Heart right ventricle (tissue), 16 donors: ENCODE data around the gene DHCR7. TPM values are rescaled to one million over a fixed set of nuclear protein-coding genes. Genes with fewer than 3 reads are reported as not detected.

Experiments
- ATAC-seq, 8 donors: fragments of 200-7000 bp; cut with Tn5 transposase; one replicate each; pipeline ENCODE4 v1.9.1; 2020; ENCODE audit warnings: mild to moderate bottlenecking in 8 of 8, moderate library complexity in 8 of 8, moderate number of reproducible peaks in 1 of 8
- DNase-seq, 2 donors: peaks; one replicate each; pipeline ENCODE4 v3.0.0-alpha.2; 2020
- H3K27ac ChIP-seq, 10 donors: fragments of 200-600 bp; sonication (generic) in 2 of 10; one replicate each; pipeline versions ENCODE4 v1.5.0 to v1.8.0; 2020 to 2022; ENCODE audit warnings: mild to moderate bottlenecking in 3 of 10
- H3K27me3 ChIP-seq, 7 donors: fragments of 200-600 bp; one replicate each; pipeline ENCODE4 v1.8.0; 2021 to 2022; ENCODE audit warnings: mild to moderate bottlenecking in 2 of 7
- H3K36me3 ChIP-seq, 9 donors: fragments of 200-600 bp; sonication (generic) in 1 of 9; one replicate each; pipeline versions ENCODE4 v1.5.0 to v1.8.0; 2020 to 2022; ENCODE audit warnings: mild to moderate bottlenecking in 2 of 9
- H3K4me1 ChIP-seq, 9 donors: fragments of 200-600 bp; sonication (generic) in 1 of 9; one replicate each; pipeline versions ENCODE4 v1.5.0 to v1.8.0; 2020 to 2022; ENCODE audit warnings: mild to moderate bottlenecking in 4 of 9
- H3K4me3 ChIP-seq, 10 donors: fragments of 200-600 bp; sonication (generic) in 2 of 10; one replicate each; pipeline versions ENCODE4 v1.5.0 to v1.8.0; 2020 to 2022; ENCODE audit warnings: mild to moderate bottlenecking in 7 of 10, moderate library complexity in 2 of 10
- H3K9me3 ChIP-seq, 11 donors: fragments of 200-600 bp in 10 of 11; sonication (generic) in 2 of 11; one replicate each; pipeline versions ENCODE4 v1.5.0 to v1.8.0; 2013 to 2022; ENCODE audit warnings: mild to moderate bottlenecking in 2 of 11, control low read depth in 1 of 11, moderate library complexity in 1 of 11
- WGBS, 2 donors: extraction: QIAGEN DNeasy Blood & Tissue Kit; methylation state at CpG; one replicate each; pipeline ENCODE4 v1.1.7; 2013; ENCODE audit warnings: inconsistent platforms in 1 of 2; 5-methylcytosine and 5-hydroxymethylcytosine counted together
- intact Hi-C, 10 donors: fragments of 100-400 bp; cut with DNase I; formaldehyde crosslinking; loops; one replicate each; pipeline versions ENCODE4 v1.11.1 to v1.14.2; 2022
- long read RNA-seq, 3 donors: library from polyadenylated mRNA; unstranded; transcript quantifications; one replicate each; pipeline ENCODE4 v2.0.0, GENCODE V29; 2020 to 2021
- polyA plus RNA-seq, 2 donors: library from polyadenylated mRNA; stranded (reverse); fragments of 200-250 nt; gene quantifications; one replicate each; pipeline ENCODE4 v1.2.3, GENCODE V29; 2013
- total RNA-seq, 10 donors: library from RNA; stranded (reverse); fragmentation: NEBNext Ultra II Directional in 3 of 10; extraction: Animal tissue kit (Norgen Biotek cat#: 25700) in 3 of 10; gene quantifications; one replicate each; pipeline versions ENCODE4 v1.2.1 to v1.2.4, GENCODE V29; 2021 to 2023
- TF ChIP-seq, protein P1 (sequence below), 9 donors: fragments of 200-600 bp; sonication (generic) in 2 of 9; IDR thresholded peaks; one replicate each; pipeline versions ENCODE4 v1.5.0 to v1.8.0; 2021 to 2022; ENCODE audit warnings: antibody characterized with exemption in 9 of 9, mild to moderate bottlenecking in 5 of 9, moderate library complexity in 1 of 9
- donor health status: Arrhythmogenic right ventricular cardiomyopathy.
- donor health status: ischemic (EF 13 %, LVEDD 7.1; RV severe dilation, severe dysfunction).
- donor health status: healthy with polysubstance abuse.
- donor health status: DM: no; HTN: yes; CAD: no.
- donor health status: DM: no; HTN: no; CAD: no.
- donor health status: ischemic (EF 25% LVEDD 6.9; RV normal size, moderate dysfunction).
- donor health status: ischemic (EF 25% LVEDD 5.7; RV mildly dilated, moderate dysfunction).
- donor health status: healthy.
- donor health status: DM: yes; HTN: yes; CAD: no.
- donor health status: Ischemic cardiomyopathy.
- donor health status: ischemic (EF 35%, LVEDD 5.7; RV mildly dilated, moderate dysfunction).
- donor health status: nonischemic (EF 11% LVEDD 7.7; RV severe dilation, severe dysfunction).
- donor health status: DM: yes; HTN: yes; CAD: no.
- donor health status: PGD.
- donor health status: ischemic (EF 29% LVEDD 5.4; RV normal size, mild dysfunction).
- donor health status: nonischemic (EF 23%, LVEDD 6.1; RV moderate dilation, normal function).

DHCR7 gene, protein sequence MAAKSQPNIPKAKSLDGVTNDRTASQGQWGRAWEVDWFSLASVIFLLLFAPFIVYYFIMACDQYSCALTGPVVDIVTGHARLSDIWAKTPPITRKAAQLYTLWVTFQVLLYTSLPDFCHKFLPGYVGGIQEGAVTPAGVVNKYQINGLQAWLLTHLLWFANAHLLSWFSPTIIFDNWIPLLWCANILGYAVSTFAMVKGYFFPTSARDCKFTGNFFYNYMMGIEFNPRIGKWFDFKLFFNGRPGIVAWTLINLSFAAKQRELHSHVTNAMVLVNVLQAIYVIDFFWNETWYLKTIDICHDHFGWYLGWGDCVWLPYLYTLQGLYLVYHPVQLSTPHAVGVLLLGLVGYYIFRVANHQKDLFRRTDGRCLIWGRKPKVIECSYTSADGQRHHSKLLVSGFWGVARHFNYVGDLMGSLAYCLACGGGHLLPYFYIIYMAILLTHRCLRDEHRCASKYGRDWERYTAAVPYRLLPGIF
- 10 to 100 TPM; 24.9 to 49.6 (median 31.0) TPM for total RNA-seq
- polyA plus RNA-seq, result 10 to 100 TPM; 13.5 to 16.0 TPM
- long read RNA-seq, donor 1, transcript DHCR7-201 (9 exons, 2,666 nt), result major isoform, 50 of 86 reads
- long read RNA-seq, donor 1, partial matches to known transcripts, result 31 of 86 reads
- long read RNA-seq, donor 1, other reads (novel, unspliced or antisense), result 4 of 86 reads
- long read RNA-seq, donor 2, transcript DHCR7-201 (9 exons, 2,666 nt), result major isoform, 44 of 82 reads
- long read RNA-seq, donor 2, partial matches to known transcripts, result 27 of 82 reads
- long read RNA-seq, donor 2, other reads (novel, unspliced or antisense), result 8 of 82 reads
- long read RNA-seq, donor 3, transcript DHCR7-201 (9 exons, 2,666 nt), result major isoform, 123 of 208 reads
- long read RNA-seq, donor 3, partial matches to known transcripts, result 59 of 208 reads
- long read RNA-seq, donor 3, other reads (novel, unspliced or antisense), result 22 of 208 reads

DNA sequence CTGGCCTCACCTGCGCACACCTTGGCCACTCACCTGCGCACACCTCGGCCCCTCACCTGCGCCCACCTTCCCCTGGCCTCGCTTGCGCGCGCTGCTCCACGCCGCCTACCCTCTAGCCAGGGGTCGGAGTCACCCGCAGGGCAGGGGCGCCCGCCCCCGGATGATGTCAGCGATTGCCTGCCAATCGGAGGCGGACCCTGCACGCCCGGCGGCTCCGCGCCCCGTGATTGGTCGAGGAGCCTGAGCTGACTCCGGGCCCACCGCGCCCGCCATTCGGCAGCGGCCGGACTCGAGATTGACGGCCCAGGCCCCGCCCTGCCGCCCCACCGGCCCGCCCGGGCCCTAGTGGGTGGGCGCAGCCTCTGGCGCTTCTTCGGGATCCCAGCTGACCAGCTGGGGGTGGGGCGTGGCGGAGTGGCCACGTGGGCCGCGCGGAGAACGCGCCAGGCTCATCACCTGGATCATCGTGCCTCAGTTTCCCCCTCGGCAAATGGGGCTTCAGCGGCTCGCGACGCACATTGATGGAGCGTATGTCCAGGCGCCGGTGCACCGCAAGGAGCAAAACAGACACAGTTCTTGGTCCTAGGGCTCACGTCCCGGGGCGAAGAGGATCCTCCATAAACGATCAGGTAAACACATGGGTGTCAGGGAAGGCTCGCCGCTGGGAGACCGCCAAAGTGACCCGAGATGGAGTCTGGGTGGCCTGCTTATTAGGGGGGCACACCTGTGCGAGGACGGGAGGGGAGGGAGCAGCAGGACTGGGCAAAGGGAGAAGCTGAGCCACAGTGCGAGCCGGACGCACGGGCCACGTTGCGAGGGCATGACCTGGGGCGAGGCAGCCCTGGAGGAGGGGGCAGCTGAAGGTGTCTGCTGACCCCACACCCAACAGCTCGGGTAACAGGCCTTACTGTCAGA is at the start of gene DHCR7:
DHCR7 (minus strand) TSS at position 137 of the 915 bp plus-strand sequence. CDS start 3,441 bp downstream, outside the sequence.
- peak; percentile 94 to 96 for DNase-seq
- intact Hi-C loops, result no loop called here
- peaks cover 4 to 50% (median 23%) of the 10 kb centered on the region in 9 donors for H3K4me1 ChIP-seq
- TF ChIP-seq, protein P1, sequence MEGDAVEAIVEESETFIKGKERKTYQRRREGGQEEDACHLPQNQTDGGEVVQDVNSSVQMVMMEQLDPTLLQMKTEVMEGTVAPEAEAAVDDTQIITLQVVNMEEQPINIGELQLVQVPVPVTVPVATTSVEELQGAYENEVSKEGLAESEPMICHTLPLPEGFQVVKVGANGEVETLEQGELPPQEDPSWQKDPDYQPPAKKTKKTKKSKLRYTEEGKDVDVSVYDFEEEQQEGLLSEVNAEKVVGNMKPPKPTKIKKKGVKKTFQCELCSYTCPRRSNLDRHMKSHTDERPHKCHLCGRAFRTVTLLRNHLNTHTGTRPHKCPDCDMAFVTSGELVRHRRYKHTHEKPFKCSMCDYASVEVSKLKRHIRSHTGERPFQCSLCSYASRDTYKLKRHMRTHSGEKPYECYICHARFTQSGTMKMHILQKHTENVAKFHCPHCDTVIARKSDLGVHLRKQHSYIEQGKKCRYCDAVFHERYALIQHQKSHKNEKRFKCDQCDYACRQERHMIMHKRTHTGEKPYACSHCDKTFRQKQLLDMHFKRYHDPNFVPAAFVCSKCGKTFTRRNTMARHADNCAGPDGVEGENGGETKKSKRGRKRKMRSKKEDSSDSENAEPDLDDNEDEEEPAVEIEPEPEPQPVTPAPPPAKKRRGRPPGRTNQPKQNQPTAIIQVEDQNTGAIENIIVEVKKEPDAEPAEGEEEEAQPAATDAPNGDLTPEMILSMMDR (IDR thresholded peaks at IDR 0.05), result peak in 1 of 9 donors; percentile 11
- ATAC-seq, result peak; percentile 86 to 92 (median 91)
- H3K27ac ChIP-seq, result peak within 1 kb of the TSS in 9 of 10 donors; percentile 40 to 82 (median 66)
- WGBS, 2 donors, result 0 to 1% methylated on average over 78 of the region's 78 CpGs
- peaks cover 0 to 23% (median 0%) of the 10 kb centered on the region in 9 donors for H3K36me3 ChIP-seq
- H3K4me3 ChIP-seq, result peak within 1 kb of the TSS; percentile 26 to 86 (median 72)
- H3K27me3 ChIP-seq, result no peaks in the 10 kb centered on the region
- H3K9me3 ChIP-seq, result peaks cover 0 to 12% (median 0%) of the 10 kb centered on the region in 11 donors

DNA sequence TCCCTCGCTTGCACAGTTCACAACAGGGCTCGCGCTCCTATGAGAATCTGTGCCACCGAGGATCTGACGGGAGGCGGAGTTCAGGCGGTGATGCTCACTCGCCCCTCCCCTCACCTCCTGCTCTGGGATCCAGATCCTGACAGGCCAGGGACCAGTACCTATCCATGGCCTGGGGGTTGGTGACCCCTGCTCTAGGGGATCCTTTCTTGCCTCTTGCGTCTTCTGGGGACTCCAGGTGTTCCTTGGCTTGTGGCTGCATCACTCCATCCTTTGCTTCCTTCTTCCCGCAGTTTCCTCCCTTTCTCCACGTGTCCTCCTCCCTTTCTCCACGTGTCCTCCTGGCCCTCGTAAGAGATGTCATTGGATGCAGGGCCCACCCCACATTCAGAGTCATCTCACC is 48.2 kb upstream of the DHCR7 start:
- H3K27me3 ChIP-seq, result no peaks in the 10 kb centered on the region
- H3K9me3 ChIP-seq, result peaks cover 0 to 5% (median 0%) of the 10 kb centered on the region in 11 donors
- H3K4me1 ChIP-seq, result peaks cover 0 to 12% (median 0%) of the 10 kb centered on the region in 9 donors
- H3K36me3 ChIP-seq, result peaks cover 0 to 100% (median 56%) of the 10 kb centered on the region in 9 donors
- no peak for ATAC-seq
- WGBS, 2 donors, result 98% methylated on average over 13 of the region's 13 CpGs
- TF ChIP-seq, protein P1 (IDR thresholded peaks at IDR 0.05), result no peak
- DNase-seq, result no peak
- no peak overlapping the region for H3K4me3 ChIP-seq
- intact Hi-C loops, result no loop called here
- H3K27ac ChIP-seq, result no peak overlapping the region

DNA sequence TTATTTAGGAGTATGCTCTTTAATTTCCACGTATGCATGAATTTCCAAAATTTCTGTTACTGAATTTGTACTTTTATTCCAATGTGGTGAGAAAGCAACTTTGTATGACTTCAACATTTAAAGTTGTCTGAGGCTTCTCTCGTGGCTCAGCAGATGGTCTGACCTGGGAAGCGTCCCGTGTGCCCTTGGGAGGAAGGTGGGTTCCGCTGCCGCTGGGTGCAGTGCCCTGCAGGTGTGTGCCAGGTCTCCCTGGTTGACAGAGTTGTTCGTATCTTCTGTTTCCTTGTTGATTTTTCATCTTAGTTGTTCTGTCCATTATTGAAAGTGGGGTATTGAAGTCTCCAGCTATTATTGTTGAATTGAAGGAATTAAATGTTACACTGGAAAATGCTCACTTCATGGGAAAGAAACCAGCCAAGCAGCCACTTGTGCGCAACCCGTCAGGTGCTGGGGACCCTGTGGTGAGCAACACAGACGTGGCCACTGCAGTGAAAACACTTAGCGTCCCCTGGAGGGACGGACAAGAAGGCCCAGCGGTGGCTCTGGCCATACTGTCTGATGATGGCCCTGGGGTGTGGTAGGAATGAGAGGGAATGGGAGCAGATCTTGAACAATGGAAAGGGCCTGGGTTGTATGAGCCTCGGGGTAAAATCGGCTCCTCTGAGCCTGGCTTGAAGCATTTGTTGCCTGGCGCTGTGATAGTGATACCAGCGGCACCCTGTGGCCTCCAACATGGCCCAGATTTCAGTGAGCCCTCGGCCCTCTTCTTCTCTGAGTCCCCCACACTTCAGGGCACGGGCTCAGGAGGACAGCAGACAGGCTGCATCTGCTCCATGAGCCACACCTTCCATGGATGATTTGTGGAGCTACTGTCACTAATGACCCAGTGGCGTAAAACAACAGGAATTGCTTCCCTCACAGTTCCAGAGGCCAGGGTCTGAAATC is 47.4 kb upstream of the DHCR7 start:
- DNase-seq (no peak), ATAC-seq (no peak)
- TF ChIP-seq, protein P1 (IDR thresholded peaks at IDR 0.05), result no peak
- intact Hi-C loops, result no loop called here
- H3K36me3 ChIP-seq, result peaks cover 0 to 100% (median 61%) of the 10 kb centered on the region in 9 donors
- no peak overlapping the region for H3K4me3 ChIP-seq
- peaks cover 0 to 5% (median 0%) of the 10 kb centered on the region in 9 donors for H3K4me1 ChIP-seq
- no peak overlapping the region for H3K27ac ChIP-seq
- H3K27me3 ChIP-seq, result no peaks in the 10 kb centered on the region
- peaks cover 0 to 5% (median 0%) of the 10 kb centered on the region in 11 donors for H3K9me3 ChIP-seq
- WGBS, 2 donors, result 95 to 97% methylated on average over 20 of the region's 20 CpGs
